IMR-90 (cell line): ENCODE results near the gene AGAP2. TPM values are rescaled to one million over a fixed set of nuclear protein-coding genes. Genes with fewer than 3 reads are reported as not detected.

Experiments used
- ATAC-seq: fragments of 200-7000 bp; cut with Tn5 transposase; 2 replicates; pipeline ENCODE4 v1.9.1; 2020; ENCODE audit warnings: low read depth, mild to moderate bottlenecking, moderate library complexity
- BruUV-seq: library from RNA; stranded (reverse); fragments of 400-500 nt; replicated peaks from 2 replicates; lab custom pipeline; 2021; lab: Mats Ljungman, UMichigan
- CTCF ChIA-PET: fragments of 300-600 bp; formaldehyde crosslinking; extraction: SDS; loops from one replicate; lab custom pipeline; 2021; ENCODE audit warnings: antibody characterized with exemption; lab: Yijun Ruan, JAX
- POLR2A ChIA-PET: fragments of 300-600 bp; sonication (Branson Sonifier 250); formaldehyde crosslinking; loops from one replicate; lab custom pipeline; 2022; ENCODE audit warnings: antibody characterized with exemption; ENCODE audit not compliant: unreplicated experiment; lab: Charles Lee
- DNase-seq: peaks from one replicate; pipeline ENCODE4 v3.0.0; 2013
- H2AFZ ChIP-seq: replicated peaks from 2 replicates; pipeline ENCODE3; 2013; ENCODE audit warnings: low read length, mild to moderate bottlenecking; ENCODE audit not compliant: poor library complexity
- H2AK5ac ChIP-seq: 2 replicates; pipeline ENCODE4 v1.6.1; 2013; ENCODE audit warnings: low read depth, low read length, inconsistent platforms
- H2AK9ac ChIP-seq: replicated peaks from 2 replicates; pipeline ENCODE3; 2013; ENCODE audit warnings: mild to moderate bottlenecking, low read depth, low read length, moderate library complexity; ENCODE audit not compliant: poor library complexity
- H2BK120ac ChIP-seq: 2 replicates; pipeline ENCODE4 v1.6.1; 2013; ENCODE audit warnings: low read depth, low read length, inconsistent platforms
- H2BK15ac ChIP-seq: 3 replicates; pipeline ENCODE4 v1.6.1; 2013; ENCODE audit warnings: low read depth, low read length, inconsistent platforms
- H2BK20ac ChIP-seq: 2 replicates; pipeline ENCODE4 v1.6.1; 2013; ENCODE audit warnings: low read depth, mild to moderate bottlenecking, inconsistent platforms, low read length, moderate library complexity
- H2BK5ac ChIP-seq: 2 replicates; pipeline ENCODE4 v1.6.1; 2013; ENCODE audit warnings: mild to moderate bottlenecking, low read depth, low read length, inconsistent platforms; ENCODE audit not compliant: poor library complexity, severe bottlenecking
- H3K14ac ChIP-seq: replicated peaks from 2 replicates; pipeline ENCODE4 v1.6.1; 2013; ENCODE audit warnings: low read depth, low read length, inconsistent platforms
- H3K18ac ChIP-seq: 2 replicates; pipeline ENCODE4 v1.6.1; 2013; ENCODE audit warnings: low read depth, low read length, control low read depth
- H3K23ac ChIP-seq: 2 replicates; pipeline ENCODE4 v1.6.1; 2013; ENCODE audit warnings: low read depth, low read length, inconsistent platforms
- H3K27ac ChIP-seq: 2 replicates; pipeline ENCODE4 v1.5.1; 2013; ENCODE audit warnings: mild to moderate bottlenecking, control low read depth, low read length; ENCODE audit not compliant: insufficient read depth
- H3K27me3 ChIP-seq: 2 replicates; pipeline ENCODE4 v1.6.1; 2013; ENCODE audit warnings: low read length; ENCODE audit not compliant: control insufficient read depth, insufficient read depth
- H3K36me3 ChIP-seq: 2 replicates; pipeline ENCODE4 v1.6.1; 2013; ENCODE audit warnings: low read length, mixed read lengths; ENCODE audit not compliant: control insufficient read depth, insufficient read depth
- H3K4ac ChIP-seq: 2 replicates; pipeline ENCODE4 v1.6.1; 2013; ENCODE audit warnings: low read depth, low read length, inconsistent platforms
- H3K4me1 ChIP-seq: 2 replicates; pipeline ENCODE4 v1.6.1; 2013; ENCODE audit warnings: low read length, mixed read lengths; ENCODE audit not compliant: control insufficient read depth, insufficient read depth
- H3K4me2 ChIP-seq: 2 replicates; pipeline ENCODE4 v1.6.1; 2013; ENCODE audit warnings: low read depth, mild to moderate bottlenecking, control low read depth, low read length, moderate library complexity
- H3K4me3 ChIP-seq: 2 replicates; pipeline ENCODE4 v1.5.1; 2013; ENCODE audit warnings: low read depth, mild to moderate bottlenecking, control low read depth, low read length, moderate library complexity; ENCODE audit not compliant: insufficient read depth
- H3K56ac ChIP-seq: 2 replicates; pipeline ENCODE4 v1.6.1; 2013; ENCODE audit warnings: low read length, inconsistent platforms; ENCODE audit not compliant: insufficient read depth; ENCODE audit errors: extremely low read depth
- H3K79me1 ChIP-seq, 2 experiments: 2 replicates each; pipeline ENCODE4 v1.6.1; 2013; ENCODE audit warnings: low read length in 2 of 2, inconsistent platforms in 1 of 2, low read depth in 1 of 2
- H3K9ac ChIP-seq: 2 replicates; pipeline ENCODE4 v1.6.1; 2013; ENCODE audit warnings: low read depth, low read length, control low read depth
- H3K9me1 ChIP-seq: 2 replicates; pipeline ENCODE4 v1.6.1; 2013; ENCODE audit warnings: low read length, inconsistent platforms; ENCODE audit not compliant: insufficient read depth
- H3K9me3 ChIP-seq: 2 replicates; pipeline ENCODE4 v1.6.1; 2013; ENCODE audit warnings: low read length; ENCODE audit not compliant: control insufficient read depth, insufficient read depth
- H4K20me1 ChIP-seq: 2 replicates; pipeline ENCODE4 v1.6.1; 2013; ENCODE audit warnings: low read length, inconsistent platforms; ENCODE audit not compliant: insufficient read depth
- H4K5ac ChIP-seq: 2 replicates; pipeline ENCODE4 v1.6.1; 2013; ENCODE audit warnings: mild to moderate bottlenecking, low read depth, low read length, control low read depth
- H4K8ac ChIP-seq, 2 experiments: 2 replicates each; pipeline ENCODE4 v1.6.1; 2013; ENCODE audit warnings: low read depth in 2 of 2, low read length in 2 of 2, control low read depth in 1 of 2, inconsistent platforms in 1 of 2
- H4K91ac ChIP-seq: 2 replicates; pipeline ENCODE4 v1.6.1; 2013; ENCODE audit warnings: low read depth, low read length, inconsistent platforms; ENCODE audit not compliant: insufficient read depth
- BHLHE40 ChIP-seq: fragments of 150-350 bp; IDR thresholded peaks from 2 replicates; pipeline ENCODE4 v1.6.1; 2016; ENCODE audit warnings: mild to moderate bottlenecking, low read depth, low read length
- CEBPB ChIP-seq: IDR thresholded peaks from 2 replicates; pipeline ENCODE4 v1.6.1; 2012; ENCODE audit warnings: low read depth, low read length, improper control_type of control experiment
- CTCF ChIP-seq: conservative IDR thresholded peaks from 2 replicates; pipeline ENCODE4 v1.5.1; 2012; ENCODE audit warnings: mild to moderate bottlenecking, low read depth, low read length, improper control_type of control experiment
- FOS ChIP-seq: fragments of 150-350 bp; IDR thresholded peaks from 2 replicates; pipeline ENCODE4 v1.6.1; 2016; ENCODE audit warnings: low read depth, low read length
- MAFK ChIP-seq: IDR thresholded peaks from 2 replicates; pipeline ENCODE4 v1.6.1; 2012; ENCODE audit warnings: low read depth, low read length, improper control_type of control experiment
- MAZ ChIP-seq: IDR thresholded peaks from 2 replicates; pipeline ENCODE4 v1.6.1; 2012; ENCODE audit warnings: low read depth, mild to moderate bottlenecking, low read length, improper control_type of control experiment, moderate library complexity, borderline replicate concordance
- NFE2L2 ChIP-seq: fragments of 150-350 bp; IDR thresholded peaks from 2 replicates; pipeline ENCODE4 v1.6.1; 2016; ENCODE audit warnings: low read depth, mild to moderate bottlenecking, low read length
- RAD21 ChIP-seq: IDR thresholded peaks from 2 replicates; pipeline ENCODE4 v1.6.1; 2012; ENCODE audit warnings: low read length, improper control_type of control experiment
- RFX5 ChIP-seq: IDR thresholded peaks from 2 replicates; pipeline ENCODE4 v1.8.0; 2012; ENCODE audit warnings: low read depth, mild to moderate bottlenecking, low read length, moderate library complexity
- USF2 ChIP-seq: fragments of 150-350 bp; IDR thresholded peaks from 2 replicates; pipeline ENCODE4 v1.6.1; 2017; ENCODE audit warnings: mild to moderate bottlenecking, antibody characterized with exemption, low read length, low read depth
- WGBS, 2 experiments: methylation state at CpG; one replicate each; pipeline versions ENCODE4 v1.1.5 to v1.1.7; 2013; ENCODE audit warnings: missing lambda C conversion rate in 2 of 2; ENCODE audit not compliant: insufficient read length in 1 of 2; ENCODE audit errors: extremely low coverage in 2 of 2; 5-methylcytosine and 5-hydroxymethylcytosine counted together
- dilution Hi-C: fragments of 300-500 bp; cut with HindIII; formaldehyde crosslinking; loops from one replicate; pipeline ENCODE4 v1.14.3; 2018; ENCODE audit warnings: low sequenced_read_pairs; ENCODE audit not compliant: unreplicated experiment
- in situ Hi-C: fragments of 300-500 bp; cut with MboI; formaldehyde crosslinking; loops from 3 replicates; pipeline ENCODE4 v1.14.3; 2019; ENCODE audit warnings: low sequenced_read_pairs, inconsistent platforms, mixed read lengths
- intact Hi-C: fragments of 100-400 bp; cut with micrococcal nuclease; formaldehyde crosslinking; loops from 2 replicates; pipeline ENCODE4 v1.10.0; 2022
- polyA plus RNA-seq, 3 experiments: library from polyadenylated mRNA; depleted of rRNA; stranded (reverse); fragments of >200 nt; gene quantifications; 2 replicates each; pipeline ENCODE4 v1.2.3, GENCODE V29; 2012; ENCODE audit warnings: low replicate concordance in 1 of 3
- total RNA-seq: library from RNA; depleted of rRNA; stranded (reverse); fragments of >200 nt; gene quantifications from 2 replicates; pipeline ENCODE4 v1.2.3, GENCODE V29; 2012

The AGAP2 gene
- total and polyA plus RNA-seq, 2 of the 4 experiments (the other 2 are of a cell fraction) = 0.03 to 0.18 TPM

- Histone ChIP-seq H3K9me1 (peaks cover 5% of the 10 kb centered on the region; the same call in 1 of the 2 replicates), H3K14ac (no peak overlapping the region), H2AK9ac (no peak overlapping the region), H2AK5ac (no peak overlapping the region), H3K79me1 (peaks cover 10 to 23% of the 10 kb centered on the region in 2 experiments; a peak in 3 of 4 replicates), H4K20me1 (no peaks in the 10 kb centered on the region), H3K9me3 (no peaks in the 10 kb centered on the region), H3K23ac (no peak overlapping the region), H2BK20ac (no peak overlapping the region), H4K91ac (no peak overlapping the region), H4K5ac (no peak overlapping the region), H3K27me3 (no peaks in the 10 kb centered on the region), H4K8ac (no peak overlapping the region), H3K4me2 (no peak overlapping the region), H3K4me3 (no peak overlapping the region), H3K4ac (no peak overlapping the region), H3K36me3 (peaks cover 6% of the 10 kb centered on the region), H3K56ac (no peak overlapping the region), H3K9ac (no peak overlapping the region), H3K18ac (no peak overlapping the region), H2AFZ (no peak overlapping the region), H3K4me1 (0 out of 2 replicates have a peak, but pooled peaks cover 2% of the 10 kb centered on the region), H2BK5ac (no peak overlapping the region), H2BK120ac (no peak overlapping the region), H2BK15ac (no peak overlapping the region), H3K27ac (no peak overlapping the region)
- DNase-seq (no peak), ATAC-seq (no peak)
- intact Hi-C loops (no loop called here), dilution Hi-C loops (no loop called here), in situ Hi-C loops (no loop called here)
- ChIA-PET CTCF (no interaction called here), POLR2A (no interaction called here)
- no CpG with 5 or more reads among the region's 2 CpGs for WGBS, 2 experiments
- TF ChIP-seq CTCF (no peak), MAFK (no peak), RAD21 (no peak), USF2 (no peak), BHLHE40 (no peak), RFX5 (no peak), NFE2L2 (no peak), MAZ (no peak), CEBPB (no peak), FOS (no peak)
- no TSS peak for BruUV-seq
Measured at GRCh38 chr12:57776247-57776587, 37.7 kb upstream of the AGAP2 start.
